ENCODE results near the gene SPACA1. TPM values are rescaled to one million over a fixed set of nuclear protein-coding genes. Genes with fewer than 3 reads are reported as not detected.

SPACA1 gene
- polyA plus RNA-seq, 1 donor from 2014 or later: not detected

- H3K9me3 ChIP-seq (ENCODE audit: low read length): peaks cover 12% of the 10 kb centered on the region
- no peaks in the 10 kb centered on the region for H3F3A ChIP-seq (ENCODE audit: insufficient read depth, low read length, poor library complexity, severe bottlenecking)
- no peak overlapping the region for H3K4me2 ChIP-seq (ENCODE audit: low read length)
- H3K79me2 ChIP-seq (replicated peaks; ENCODE audit: insufficient read depth, low read length): no peaks in the 10 kb centered on the region
- no peaks in the 10 kb centered on the region for H3K9me2 ChIP-seq (ENCODE audit: insufficient read depth, low read length)
- H3K27me3 ChIP-seq (ENCODE audit: insufficient read depth, low read depth, low read length): no peaks in the 10 kb centered on the region
- H4K20me1 ChIP-seq (ENCODE audit: insufficient read depth): no peaks in the 10 kb centered on the region
- TF ChIP-seq TAF1 (IDR thresholded peaks at IDR 0.05; ENCODE audit: low read depth) (no peak), POLR2AphosphoS5 (IDR thresholded peaks at IDR 0.05) (no peak), CTCF (IDR thresholded peaks at IDR 0.05; ENCODE audit: poor library complexity, severe bottlenecking) (no peak), EP300 (conservative IDR thresholded peaks at IDR 0.05; ENCODE audit: poor library complexity, severe bottlenecking) (no peak), SMC3 (conservative IDR thresholded peaks at IDR 0.05; ENCODE audit: poor library complexity) (no peak), MXI1 (conservative IDR thresholded peaks at IDR 0.05; ENCODE audit: poor library complexity, severe bottlenecking) (no peak), EZH2 (IDR thresholded peaks at IDR 0.05; ENCODE audit: borderline replicate concordance, insufficient read depth, low read length, poor library complexity, severe bottlenecking) (no peak), RAD21 (conservative IDR thresholded peaks at IDR 0.05) (no peak), REST (IDR thresholded peaks at IDR 0.05; ENCODE audit: borderline replicate concordance) (no peak)
- no peak overlapping the region for H3K4me3 ChIP-seq (ENCODE audit: low read length)
- no peaks in the 10 kb centered on the region for H3K36me3 ChIP-seq (ENCODE audit: insufficient read depth, low read length)
- no peak overlapping the region for H2AFZ ChIP-seq (ENCODE audit: low read depth, low read length)
- no peak overlapping the region for H3K27ac ChIP-seq (ENCODE audit: low read length)
- H3K9ac ChIP-seq (ENCODE audit: low read length): no peak overlapping the region
These were observed 16.1 kb upstream of the SPACA1 start for GRCh38 chr6:88031550-88031949.

GRCh38 chr6:88044530-88044929 lies 3.1 kb upstream of the SPACA1 start:
- no peak overlapping the region for H3K4me3 ChIP-seq (ENCODE audit: low read length)
- H3F3A ChIP-seq (ENCODE audit: insufficient read depth, low read length, poor library complexity, severe bottlenecking): no peaks in the 10 kb centered on the region
- no peaks in the 10 kb centered on the region for H3K9me2 ChIP-seq (ENCODE audit: insufficient read depth, low read length)
- H3K27ac ChIP-seq (ENCODE audit: low read length): no peak overlapping the region
- no peak overlapping the region for H2AFZ ChIP-seq (ENCODE audit: low read depth, low read length)
- H3K27me3 ChIP-seq (ENCODE audit: insufficient read depth, low read depth, low read length): no peaks in the 10 kb centered on the region
- no peak for TF ChIP-seq EZH2 (IDR thresholded peaks at IDR 0.05; ENCODE audit: borderline replicate concordance, insufficient read depth, low read length, poor library complexity, severe bottlenecking)
- TF ChIP-seq REST (IDR thresholded peaks at IDR 0.05; ENCODE audit: borderline replicate concordance): no peak
- no peak for TF ChIP-seq EP300 (conservative IDR thresholded peaks at IDR 0.05; ENCODE audit: poor library complexity, severe bottlenecking)
- TF ChIP-seq POLR2AphosphoS5 (IDR thresholded peaks at IDR 0.05): no peak
- TF ChIP-seq RAD21 (conservative IDR thresholded peaks at IDR 0.05): no peak
- no peak for TF ChIP-seq CTCF (IDR thresholded peaks at IDR 0.05; ENCODE audit: poor library complexity, severe bottlenecking)
- no peak for TF ChIP-seq SMC3 (conservative IDR thresholded peaks at IDR 0.05; ENCODE audit: poor library complexity)
- TF ChIP-seq TAF1 (IDR thresholded peaks at IDR 0.05; ENCODE audit: low read depth): no peak
- no peak for TF ChIP-seq MXI1 (conservative IDR thresholded peaks at IDR 0.05; ENCODE audit: poor library complexity, severe bottlenecking)
- no peaks in the 10 kb centered on the region for H3K9me3 ChIP-seq (ENCODE audit: low read length)
- H4K20me1 ChIP-seq (ENCODE audit: insufficient read depth): no peaks in the 10 kb centered on the region
- H3K79me2 ChIP-seq (replicated peaks; ENCODE audit: insufficient read depth, low read length): no peaks in the 10 kb centered on the region
- no peaks in the 10 kb centered on the region for H3K36me3 ChIP-seq (ENCODE audit: insufficient read depth, low read length)
- H3K9ac ChIP-seq (ENCODE audit: low read length): no peak overlapping the region
- no peak overlapping the region for H3K4me2 ChIP-seq (ENCODE audit: low read length)
